ENCODE data around the gene MAZ. TPM values are rescaled to one million over a fixed set of nuclear protein-coding genes. Genes with fewer than 3 reads are reported as not detected.

The MAZ gene
- total and polyA plus RNA-seq, 2 of the 13 experiments (the other 11 are each of a cell fraction or from before 2014, with no cell fraction given): 203 to 277 TPM

DNA sequence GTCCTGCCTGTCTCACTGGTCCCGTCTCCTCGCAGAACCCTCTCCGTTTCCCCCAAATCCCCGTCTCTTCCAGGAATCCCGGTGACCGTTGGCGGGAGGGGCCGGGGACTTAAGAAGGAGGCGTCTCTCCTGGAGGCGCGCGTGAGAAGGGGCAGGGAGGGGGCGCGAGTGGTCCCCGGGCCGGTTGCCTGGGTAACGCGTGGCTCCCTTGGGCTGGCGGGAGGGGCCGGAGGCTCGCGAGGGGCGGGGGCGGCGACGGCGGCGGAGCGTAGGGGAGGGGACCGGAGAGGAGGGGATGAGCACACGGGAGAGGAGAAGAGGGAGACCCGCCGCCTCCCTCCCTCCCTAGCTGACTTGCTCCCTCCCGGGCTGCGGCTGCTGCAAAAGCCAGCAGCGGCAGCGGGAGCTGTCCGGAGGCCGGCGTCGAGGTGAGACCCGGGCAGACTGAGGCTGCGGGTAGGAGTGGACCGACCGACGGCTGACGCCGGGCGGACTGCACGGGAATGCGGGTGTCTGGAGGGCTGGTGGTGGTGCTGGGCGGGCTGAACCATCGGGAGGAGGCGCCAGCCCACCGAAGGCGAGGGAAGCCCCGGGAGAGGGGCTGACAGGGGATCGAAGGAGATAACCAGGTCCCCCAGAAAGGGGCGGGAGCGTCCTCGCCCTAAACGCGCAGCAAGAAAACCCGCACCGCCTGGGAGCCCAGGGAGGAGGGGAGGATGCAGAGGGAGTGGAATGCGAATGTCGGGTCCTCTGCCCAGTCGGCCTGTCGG, 5.8 kb downstream of the MAZ start, which contains the start of gene PRRT2 (continued):
- TF ChIP-seq PHF8 (CRISPR knock-in tag; IDR thresholded peaks at IDR 0.05) (peak; percentile 13; the same call in 1 of the 2 replicates), AKAP8 (CRISPR knock-in tag; IDR thresholded peaks at IDR 0.05) (no peak), RARA (CRISPR knock-in tag; IDR thresholded peaks at IDR 0.05) (no peak), ZNF430 (CRISPR knock-in tag; IDR thresholded peaks at IDR 0.05) (peak; percentile 15; the same call in 1 of the 2 replicates), ZSCAN21 (CRISPR knock-in tag; IDR thresholded peaks at IDR 0.05; ENCODE audit: borderline replicate concordance) (peak; percentile 39; the same call in 1 of the 2 replicates), WIZ (CRISPR knock-in tag; IDR thresholded peaks at IDR 0.05) (no peak), GTF2F1 (IDR thresholded peaks at IDR 0.05; ENCODE audit: low read length) (no peak), ZNF891 (CRISPR knock-in tag; IDR thresholded peaks at IDR 0.05) (0 out of 2 replicates have a peak, but pooled peaks have one; percentile 2), KDM3A (CRISPR knock-in tag; IDR thresholded peaks at IDR 0.05; ENCODE audit: low read depth) (0 out of 2 replicates have a peak, but pooled peaks have one; percentile 6), GABPA (IDR thresholded peaks at IDR 0.05; ENCODE audit: low read depth, low read length) (no peak), GABPA (CRISPR knock-in tag; IDR thresholded peaks at IDR 0.05; ENCODE audit: low read depth) (no peak), ZMAT3 (CRISPR knock-in tag; conservative IDR thresholded peaks at IDR 0.05) (peak; percentile 61; the same call in 1 of the 2 replicates), GATAD2A (CRISPR knock-in tag; IDR thresholded peaks at IDR 0.05) (no peak)
- TF ChIP-seq, protein P1, sequence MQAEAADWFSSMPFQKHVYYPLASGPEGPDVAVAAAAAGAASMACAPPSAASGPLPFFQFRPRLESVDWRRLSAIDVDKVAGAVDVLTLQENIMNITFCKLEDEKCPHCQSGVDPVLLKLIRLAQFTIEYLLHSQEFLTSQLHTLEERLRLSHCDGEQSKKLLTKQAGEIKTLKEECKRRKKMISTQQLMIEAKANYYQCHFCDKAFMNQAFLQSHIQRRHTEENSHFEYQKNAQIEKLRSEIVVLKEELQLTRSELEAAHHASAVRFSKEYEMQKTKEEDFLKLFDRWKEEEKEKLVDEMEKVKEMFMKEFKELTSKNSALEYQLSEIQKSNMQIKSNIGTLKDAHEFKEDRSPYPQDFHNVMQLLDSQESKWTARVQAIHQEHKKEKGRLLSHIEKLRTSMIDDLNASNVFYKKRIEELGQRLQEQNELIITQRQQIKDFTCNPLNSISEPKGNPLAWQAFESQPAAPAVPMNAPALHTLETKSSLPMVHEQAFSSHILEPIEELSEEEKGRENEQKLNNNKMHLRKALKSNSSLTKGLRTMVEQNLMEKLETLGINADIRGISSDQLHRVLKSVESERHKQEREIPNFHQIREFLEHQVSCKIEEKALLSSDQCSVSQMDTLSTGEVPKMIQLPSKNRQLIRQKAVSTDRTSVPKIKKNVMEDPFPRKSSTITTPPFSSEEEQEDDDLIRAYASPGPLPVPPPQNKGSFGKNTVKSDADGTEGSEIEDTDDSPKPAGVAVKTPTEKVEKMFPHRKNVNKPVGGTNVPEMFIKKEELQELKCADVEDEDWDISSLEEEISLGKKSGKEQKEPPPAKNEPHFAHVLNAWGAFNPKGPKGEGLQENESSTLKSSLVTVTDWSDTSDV (CRISPR knock-in tag; IDR thresholded peaks at IDR 0.05): no peak; the same call in 1 of the 2 replicates
- TF ChIP-seq, protein P2, sequence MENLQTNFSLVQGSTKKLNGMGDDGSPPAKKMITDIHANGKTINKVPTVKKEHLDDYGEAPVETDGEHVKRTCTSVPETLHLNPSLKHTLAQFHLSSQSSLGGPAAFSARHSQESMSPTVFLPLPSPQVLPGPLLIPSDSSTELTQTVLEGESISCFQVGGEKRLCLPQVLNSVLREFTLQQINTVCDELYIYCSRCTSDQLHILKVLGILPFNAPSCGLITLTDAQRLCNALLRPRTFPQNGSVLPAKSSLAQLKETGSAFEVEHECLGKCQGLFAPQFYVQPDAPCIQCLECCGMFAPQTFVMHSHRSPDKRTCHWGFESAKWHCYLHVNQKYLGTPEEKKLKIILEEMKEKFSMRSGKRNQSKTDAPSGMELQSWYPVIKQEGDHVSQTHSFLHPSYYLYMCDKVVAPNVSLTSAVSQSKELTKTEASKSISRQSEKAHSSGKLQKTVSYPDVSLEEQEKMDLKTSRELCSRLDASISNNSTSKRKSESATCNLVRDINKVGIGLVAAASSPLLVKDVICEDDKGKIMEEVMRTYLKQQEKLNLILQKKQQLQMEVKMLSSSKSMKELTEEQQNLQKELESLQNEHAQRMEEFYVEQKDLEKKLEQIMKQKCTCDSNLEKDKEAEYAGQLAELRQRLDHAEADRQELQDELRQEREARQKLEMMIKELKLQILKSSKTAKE (CRISPR knock-in tag; IDR thresholded peaks at IDR 0.05; ENCODE audit: borderline replicate concordance): no peak
- TF ChIP-seq, protein P3, sequence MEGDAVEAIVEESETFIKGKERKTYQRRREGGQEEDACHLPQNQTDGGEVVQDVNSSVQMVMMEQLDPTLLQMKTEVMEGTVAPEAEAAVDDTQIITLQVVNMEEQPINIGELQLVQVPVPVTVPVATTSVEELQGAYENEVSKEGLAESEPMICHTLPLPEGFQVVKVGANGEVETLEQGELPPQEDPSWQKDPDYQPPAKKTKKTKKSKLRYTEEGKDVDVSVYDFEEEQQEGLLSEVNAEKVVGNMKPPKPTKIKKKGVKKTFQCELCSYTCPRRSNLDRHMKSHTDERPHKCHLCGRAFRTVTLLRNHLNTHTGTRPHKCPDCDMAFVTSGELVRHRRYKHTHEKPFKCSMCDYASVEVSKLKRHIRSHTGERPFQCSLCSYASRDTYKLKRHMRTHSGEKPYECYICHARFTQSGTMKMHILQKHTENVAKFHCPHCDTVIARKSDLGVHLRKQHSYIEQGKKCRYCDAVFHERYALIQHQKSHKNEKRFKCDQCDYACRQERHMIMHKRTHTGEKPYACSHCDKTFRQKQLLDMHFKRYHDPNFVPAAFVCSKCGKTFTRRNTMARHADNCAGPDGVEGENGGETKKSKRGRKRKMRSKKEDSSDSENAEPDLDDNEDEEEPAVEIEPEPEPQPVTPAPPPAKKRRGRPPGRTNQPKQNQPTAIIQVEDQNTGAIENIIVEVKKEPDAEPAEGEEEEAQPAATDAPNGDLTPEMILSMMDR (CRISPR knock-in tag; IDR thresholded peaks at IDR 0.05): peak; percentile 20
- TF ChIP-seq, protein P4, sequence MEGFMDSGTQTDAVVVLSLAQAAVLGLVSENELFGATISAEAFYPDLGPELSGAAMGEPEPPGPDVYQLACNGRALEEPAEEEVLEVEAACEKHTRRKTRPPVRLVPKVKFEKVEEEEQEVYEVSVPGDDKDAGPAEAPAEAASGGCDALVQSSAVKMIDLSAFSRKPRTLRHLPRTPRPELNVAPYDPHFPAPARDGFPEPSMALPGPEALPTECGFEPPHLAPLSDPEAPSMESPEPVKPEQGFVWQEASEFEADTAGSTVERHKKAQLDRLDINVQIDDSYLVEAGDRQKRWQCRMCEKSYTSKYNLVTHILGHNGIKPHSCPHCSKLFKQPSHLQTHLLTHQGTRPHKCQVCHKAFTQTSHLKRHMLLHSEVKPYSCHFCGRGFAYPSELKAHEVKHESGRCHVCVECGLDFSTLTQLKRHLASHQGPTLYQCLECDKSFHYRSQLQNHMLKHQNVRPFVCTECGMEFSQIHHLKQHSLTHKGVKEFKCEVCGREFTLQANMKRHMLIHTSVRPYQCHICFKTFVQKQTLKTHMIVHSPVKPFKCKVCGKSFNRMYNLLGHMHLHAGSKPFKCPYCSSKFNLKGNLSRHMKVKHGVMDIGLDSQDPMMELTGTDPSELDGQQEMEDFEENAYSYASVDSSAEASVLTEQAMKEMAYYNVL (CRISPR knock-in tag; IDR thresholded peaks at IDR 0.05; ENCODE audit: borderline replicate concordance): 0 out of 2 replicates have a peak, but pooled peaks have one; percentile 33
- TF ChIP-seq, protein P5, sequence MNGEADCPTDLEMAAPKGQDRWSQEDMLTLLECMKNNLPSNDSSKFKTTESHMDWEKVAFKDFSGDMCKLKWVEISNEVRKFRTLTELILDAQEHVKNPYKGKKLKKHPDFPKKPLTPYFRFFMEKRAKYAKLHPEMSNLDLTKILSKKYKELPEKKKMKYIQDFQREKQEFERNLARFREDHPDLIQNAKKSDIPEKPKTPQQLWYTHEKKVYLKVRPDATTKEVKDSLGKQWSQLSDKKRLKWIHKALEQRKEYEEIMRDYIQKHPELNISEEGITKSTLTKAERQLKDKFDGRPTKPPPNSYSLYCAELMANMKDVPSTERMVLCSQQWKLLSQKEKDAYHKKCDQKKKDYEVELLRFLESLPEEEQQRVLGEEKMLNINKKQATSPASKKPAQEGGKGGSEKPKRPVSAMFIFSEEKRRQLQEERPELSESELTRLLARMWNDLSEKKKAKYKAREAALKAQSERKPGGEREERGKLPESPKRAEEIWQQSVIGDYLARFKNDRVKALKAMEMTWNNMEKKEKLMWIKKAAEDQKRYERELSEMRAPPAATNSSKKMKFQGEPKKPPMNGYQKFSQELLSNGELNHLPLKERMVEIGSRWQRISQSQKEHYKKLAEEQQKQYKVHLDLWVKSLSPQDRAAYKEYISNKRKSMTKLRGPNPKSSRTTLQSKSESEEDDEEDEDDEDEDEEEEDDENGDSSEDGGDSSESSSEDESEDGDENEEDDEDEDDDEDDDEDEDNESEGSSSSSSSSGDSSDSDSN (CRISPR knock-in tag; IDR thresholded peaks at IDR 0.05): peak; percentile 54; the same call in 1 of the 2 replicates

Data from HepG2 (cell line).